SK-N-SH (cell line): ENCODE results near the gene TYK2. TPM values are rescaled to one million over a fixed set of nuclear protein-coding genes. Genes with fewer than 3 reads are reported as not detected.

Experiments used
- CTCF ChIA-PET: fragments of 300-600, 350-600 bp; formaldehyde crosslinking; extraction: SDS; loops from one replicate; lab custom pipeline; 2021; lab: Yijun Ruan, JAX
- POLR2A ChIA-PET: fragments of 350-600 bp; sonication (Branson Sonifier 250); formaldehyde crosslinking; extraction: SDS; loops from one replicate; lab custom pipeline; 2020; ENCODE audit warnings: antibody characterized with exemption, inconsistent platforms; lab: Yijun Ruan, JAX
- DNase-seq: peaks from one replicate; pipeline ENCODE4 v3.0.0; 2012
- H2AFZ ChIP-seq: fragments of 200-600 bp; sonication (generic); 2 replicates; pipeline ENCODE4 v1.8.1; 2016; ENCODE audit warnings: antibody characterized with exemption, mild to moderate bottlenecking, low read depth
- H3F3A ChIP-seq: fragments of 200-600 bp; sonication (generic); replicated peaks from 2 replicates; pipeline ENCODE3; 2016; ENCODE audit warnings: antibody characterized with exemption, mild to moderate bottlenecking; ENCODE audit not compliant: insufficient read depth
- H3K27ac ChIP-seq, 2 experiments: fragments of 200-500 bp in 1 of 2; fragments of 200-600 bp in 1 of 2; sonication (Bioruptor generic) in 1 of 2; sonication (generic), shearing (Covaris generic) in 1 of 2; 2 replicates each; pipeline versions ENCODE4 v1.5.1 to v1.6.1; 2014 to 2016; ENCODE audit warnings: low read depth in 2 of 2, inconsistent platforms in 1 of 2, low read length in 1 of 2, mild to moderate bottlenecking in 1 of 2, mixed read lengths in 1 of 2
- H3K27me3 ChIP-seq: fragments of 200-600 bp; sonication (generic), shearing (Covaris generic); 2 replicates; pipeline ENCODE4 v1.6.1; 2016; ENCODE audit warnings: mixed run types; ENCODE audit not compliant: insufficient read depth
- H3K36me3 ChIP-seq, 2 experiments: fragments of 200-500 bp in 1 of 2; fragments of 200-600 bp in 1 of 2; sonication (Bioruptor generic) in 1 of 2; sonication (generic) in 1 of 2; replicated peaks in 1 of 2; 2 replicates each; pipeline versions ENCODE3 to v1.5.1; 2014 to 2016; ENCODE audit warnings: low read length in 1 of 2, mild to moderate bottlenecking in 1 of 2; ENCODE audit not compliant: insufficient read depth in 2 of 2, control insufficient read depth in 1 of 2
- H3K4me1 ChIP-seq, 2 experiments: fragments of 200-500 bp in 1 of 2; fragments of 200-600 bp in 1 of 2; sonication (Bioruptor generic) in 1 of 2; sonication (generic), shearing (Covaris generic) in 1 of 2; 2 replicates each; pipeline versions ENCODE4 v1.5.1 to v1.6.1; 2014 to 2016; ENCODE audit warnings: low read depth in 1 of 2, low read length in 1 of 2, mixed run types in 1 of 2; ENCODE audit not compliant: insufficient read depth in 2 of 2, control insufficient read depth in 1 of 2
- H3K4me2 ChIP-seq: fragments of 200-600 bp; sonication (generic), shearing (Covaris generic); 2 replicates; pipeline ENCODE4 v1.6.1; 2017; ENCODE audit warnings: mixed run types
- H3K4me3 ChIP-seq, 2 experiments: fragments of 200-500 bp in 1 of 2; fragments of 200-600 bp in 1 of 2; sonication (Bioruptor generic) in 1 of 2; sonication (generic), shearing (Covaris generic) in 1 of 2; 2 replicates each; pipeline versions ENCODE4 v1.5.1 to v1.8.1; 2014 to 2016; ENCODE audit warnings: low read depth in 2 of 2, inconsistent platforms in 1 of 2, low read length in 1 of 2, mild to moderate bottlenecking in 1 of 2, mixed read lengths in 1 of 2, moderate library complexity in 1 of 2
- H3K79me2 ChIP-seq: fragments of 200-600 bp; sonication (generic); 2 replicates; pipeline ENCODE4 v1.8.1; 2017; ENCODE audit warnings: mild to moderate bottlenecking; ENCODE audit not compliant: insufficient read depth
- H3K9ac ChIP-seq: fragments of 200-600 bp; sonication (generic); 2 replicates; pipeline ENCODE4 v1.6.1; 2017; ENCODE audit warnings: mixed run types
- H3K9me2 ChIP-seq: fragments of 200-600 bp; sonication (generic); 2 replicates; pipeline ENCODE4 v1.6.1; 2017; ENCODE audit warnings: mixed run types
- H3K9me3 ChIP-seq: fragments of 200-600 bp; sonication (generic); 2 replicates; pipeline ENCODE4 v1.6.1; 2017; ENCODE audit warnings: mixed run types, mild to moderate bottlenecking, moderate library complexity
- H4K20me1 ChIP-seq: fragments of 200-600 bp; sonication (generic); 2 replicates; pipeline ENCODE4 v1.6.1; 2017; ENCODE audit warnings: mild to moderate bottlenecking, mixed run types; ENCODE audit not compliant: insufficient read depth
- CHD2 ChIP-seq: fragments of 150-350 bp; IDR thresholded peaks from 2 replicates; pipeline ENCODE4 v1.6.1; 2018; ENCODE audit warnings: low read length; ENCODE audit not compliant: partially characterized antibody
- ELF1 ChIP-seq: IDR thresholded peaks from 2 replicates; pipeline ENCODE4 v1.4.0; 2012
- EP300 ChIP-seq, 2 experiments: IDR thresholded peaks; 2 replicates each; pipeline versions ENCODE4 v1.4.0 to v1.6.1; 2012; ENCODE audit warnings: borderline replicate concordance in 1 of 2, low read depth in 1 of 2, low read length in 1 of 2
- FOXM1 ChIP-seq: IDR thresholded peaks from 2 replicates; pipeline ENCODE4 v1.4.0; 2012; ENCODE audit warnings: low read depth, mild to moderate bottlenecking
- GABPA ChIP-seq: IDR thresholded peaks from 2 replicates; pipeline ENCODE4 v1.4.0; 2012; ENCODE audit warnings: low read depth, mild to moderate bottlenecking
- JUND ChIP-seq: IDR thresholded peaks from 2 replicates; pipeline ENCODE4 v1.4.0; 2012
- MEF2A ChIP-seq: IDR thresholded peaks from 2 replicates; pipeline ENCODE4 v1.4.0; 2012; ENCODE audit warnings: low read depth, borderline replicate concordance
- MXI1 ChIP-seq: IDR thresholded peaks from 2 replicates; pipeline ENCODE4 v1.6.1; 2012; ENCODE audit warnings: mild to moderate bottlenecking, low read depth, low read length, improper control_type of control experiment
- NFIC ChIP-seq: IDR thresholded peaks from 2 replicates; pipeline ENCODE4 v1.4.0; 2012; ENCODE audit warnings: borderline replicate concordance
- POLR2AphosphoS5 ChIP-seq: IDR thresholded peaks from 2 replicates; pipeline ENCODE4 v1.6.1; 2012; ENCODE audit warnings: low read depth, low read length
- RCOR1 ChIP-seq: fragments of 150-350 bp; IDR thresholded peaks from 2 replicates; pipeline ENCODE4 v1.6.1; 2017; ENCODE audit warnings: antibody characterized with exemption, low read length
- RXRA ChIP-seq: IDR thresholded peaks from 2 replicates; pipeline ENCODE4 v1.4.0; 2012; ENCODE audit warnings: low read depth, mild to moderate bottlenecking, borderline replicate concordance
- SIN3A ChIP-seq: IDR thresholded peaks from 2 replicates; pipeline ENCODE4 v1.6.1; 2012; ENCODE audit warnings: low read depth, mild to moderate bottlenecking, low read length, moderate library complexity, borderline replicate concordance
- SMC3 ChIP-seq: IDR thresholded peaks from 2 replicates; pipeline ENCODE4 v1.6.1; 2012; ENCODE audit warnings: low read depth, low read length, improper control_type of control experiment
- TAF1 ChIP-seq: IDR thresholded peaks from 2 replicates; pipeline ENCODE4 v1.6.1; 2012; ENCODE audit warnings: low read depth, mild to moderate bottlenecking, low read length, moderate library complexity, borderline replicate concordance
- YY1 ChIP-seq: IDR thresholded peaks from 2 replicates; pipeline ENCODE4 v1.4.0; 2012; ENCODE audit warnings: low read depth, mild to moderate bottlenecking
- whole genome bisulfite sequencing: methylation state at CpG from one replicate; pipeline ENCODE4 v1.1.6; 2017; ENCODE audit warnings: low lambda C conversion rate; 5-methylcytosine and 5-hydroxymethylcytosine counted together
- polyA plus RNA-seq, 3 experiments: library from polyadenylated mRNA; depleted of rRNA; stranded (reverse); fragments of >200 nt; gene quantifications; 2 replicates each; pipeline ENCODE4 v1.2.3, GENCODE V29; 2012
- TF ChIP-seq, protein P1 (sequence below): IDR thresholded peaks from 2 replicates; pipeline ENCODE4 v1.4.0; 2012; ENCODE audit warnings: low read depth
- TF ChIP-seq, protein P2 (sequence below): IDR thresholded peaks from 2 replicates; pipeline ENCODE4 v1.4.0; 2012; ENCODE audit warnings: low read depth, borderline replicate concordance

The TYK2 gene
- polyA plus RNA-seq, 1 of the 3 experiments (the other 2 are of a cell fraction), result 44.6 TPM

DNA sequence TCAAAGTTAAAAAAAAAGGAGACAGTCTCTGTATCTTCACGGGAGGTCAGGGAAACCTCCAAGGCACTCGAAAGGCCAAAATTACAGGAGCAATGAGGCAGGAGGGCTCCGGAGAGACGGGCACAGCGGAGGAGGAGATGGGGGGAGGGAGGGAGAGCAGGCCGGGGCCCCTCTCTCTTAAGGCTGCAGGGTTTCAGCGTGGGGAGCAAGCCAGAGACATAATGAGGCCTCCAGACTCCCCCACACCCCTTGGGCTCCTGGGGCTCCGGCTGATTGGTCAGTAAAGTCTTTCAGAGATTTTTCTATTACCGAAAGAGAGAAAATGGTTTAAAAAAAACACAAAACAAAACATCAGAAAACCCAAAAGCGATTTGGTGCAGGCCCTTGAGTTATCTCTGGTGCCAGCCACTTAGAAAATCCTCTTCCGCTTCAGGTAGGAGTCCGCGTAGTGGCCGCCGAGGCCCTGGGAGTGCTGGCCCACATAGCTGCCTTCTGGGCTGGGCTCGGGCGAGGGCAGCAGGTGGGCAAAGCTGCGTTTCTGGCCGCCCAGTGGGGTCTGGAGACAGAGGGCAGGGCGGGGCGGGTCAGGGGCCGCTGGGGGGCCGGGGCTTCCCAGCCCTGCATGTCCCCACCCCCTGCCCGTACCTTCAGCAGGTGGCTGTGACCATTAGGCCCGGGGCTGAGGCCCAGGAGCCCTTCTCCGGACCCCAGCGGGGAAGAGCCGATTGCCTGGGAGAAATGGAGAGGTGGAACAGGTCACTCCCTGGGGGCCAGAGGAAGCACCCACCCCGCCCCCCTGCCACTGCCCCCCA is 63.1 kb downstream of the TYK2 start:
- Histone ChIP-seq H3K27me3 (no peaks in the 10 kb centered on the region), H3K27ac (peak overlapping the region in 1 of 2 experiments; percentile 85; a peak in 2 of 4 replicates), H3K79me2 (peaks cover 12% of the 10 kb centered on the region; the same call in 1 of the 2 replicates), H3F3A (peaks cover 6% of the 10 kb centered on the region), H3K4me2 (no peak overlapping the region), H3K36me3 (peaks cover 4 to 33% of the 10 kb centered on the region in 2 experiments), H3K9me3 (no peaks in the 10 kb centered on the region), H3K9me2 (no peaks in the 10 kb centered on the region), H3K9ac (no peak overlapping the region), H3K4me3 (no peak overlapping the region), H4K20me1 (no peaks in the 10 kb centered on the region), H2AFZ (no peak overlapping the region), H3K4me1 (peaks cover 0 to 17% of the 10 kb centered on the region in 2 experiments; a peak in 1 of 4 replicates)
- CTCF ChIA-PET, result interaction anchor here (1.2 to 3.2 kb wide), 7 partner anchors 16 to 73 kb away, joined by 3 to 16 read pairs (median 3); partner anchors contain the start of genes ICAM1 and ICAM5
- WGBS, result 89% methylated on average over 19 of the region's 29 CpGs
- no peak for DNase-seq
- TF ChIP-seq RCOR1 (no peak), MXI1 (no peak), JUND (no peak), NFIC (no peak), TAF1 (no peak), MEF2A (no peak), GABPA (no peak), SMC3 (no peak), ELF1 (no peak), EP300 (IDR thresholded peaks at IDR 0.05; ENCODE audit: borderline replicate concordance in 1 of 2, low read depth in 1 of 2, low read length in 1 of 2) (no peak)
- TF ChIP-seq, protein P1, sequence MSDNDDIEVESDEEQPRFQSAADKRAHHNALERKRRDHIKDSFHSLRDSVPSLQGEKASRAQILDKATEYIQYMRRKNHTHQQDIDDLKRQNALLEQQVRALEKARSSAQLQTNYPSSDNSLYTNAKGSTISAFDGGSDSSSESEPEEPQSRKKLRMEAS, result no peak
- TF ChIP-seq, protein P2, sequence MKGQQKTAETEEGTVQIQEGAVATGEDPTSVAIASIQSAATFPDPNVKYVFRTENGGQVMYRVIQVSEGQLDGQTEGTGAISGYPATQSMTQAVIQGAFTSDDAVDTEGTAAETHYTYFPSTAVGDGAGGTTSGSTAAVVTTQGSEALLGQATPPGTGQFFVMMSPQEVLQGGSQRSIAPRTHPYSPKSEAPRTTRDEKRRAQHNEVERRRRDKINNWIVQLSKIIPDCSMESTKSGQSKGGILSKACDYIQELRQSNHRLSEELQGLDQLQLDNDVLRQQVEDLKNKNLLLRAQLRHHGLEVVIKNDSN, result no peak
- POLR2A ChIA-PET, result interaction anchor here (0.8 to 1.4 kb wide), 4 partner anchors 8 to 63 kb away, joined by 3 to 8 read pairs (median 4); partner anchors contain the start of genes ICAM1, RAVER1 and TYK2

DNA sequence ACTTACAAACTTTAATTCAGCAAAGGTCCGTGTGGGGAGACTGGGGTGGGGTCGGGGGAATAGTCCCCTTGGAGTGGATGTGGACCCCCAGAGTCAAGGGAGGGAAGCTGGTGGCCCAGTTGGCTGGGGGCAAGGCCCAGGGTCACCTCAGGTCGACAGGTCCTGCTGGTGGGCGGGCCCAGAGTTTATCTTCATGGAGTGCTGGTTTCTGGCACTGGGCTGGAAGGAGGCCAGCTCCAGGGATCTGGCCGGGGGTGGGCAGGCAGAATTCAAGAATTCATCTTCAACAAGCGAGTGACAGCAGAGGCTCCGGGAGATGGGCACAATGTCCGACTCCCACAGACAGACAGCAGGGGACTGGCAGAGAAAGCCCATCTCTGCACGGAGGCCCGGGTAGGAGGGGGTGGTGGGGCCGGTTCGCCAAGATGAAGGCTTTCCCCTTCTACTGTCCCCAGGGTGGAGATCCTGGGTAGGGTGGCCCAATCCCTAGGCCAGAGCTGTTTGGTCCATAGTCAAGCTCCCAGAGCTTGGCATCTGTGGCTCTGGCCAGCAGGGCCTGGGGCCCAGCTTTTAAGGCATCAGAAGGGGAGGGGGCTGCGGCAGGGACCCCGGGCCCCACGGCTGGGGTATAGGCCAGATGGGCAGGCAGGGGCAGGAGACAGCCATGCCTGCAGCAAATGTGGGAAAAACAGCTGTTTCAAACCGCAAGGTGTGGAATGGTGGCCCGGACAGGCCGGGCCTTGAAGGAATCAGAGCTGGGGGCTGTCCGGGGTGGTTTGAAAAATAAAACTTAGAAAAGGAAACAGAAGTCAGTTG is 63.9 kb downstream of the TYK2 start:
- DNase-seq, result peak; percentile 88
- Histone ChIP-seq H3K9me3 (no peaks in the 10 kb centered on the region), H2AFZ (peak overlapping the region; percentile 86; the same call in 1 of the 2 replicates), H3K27ac (peak overlapping the region; percentile 37 to 85), H3K4me1 (peaks cover 0 to 17% of the 10 kb centered on the region in 2 experiments; a peak in 1 of 4 replicates), H3K36me3 (peaks cover 4 to 28% of the 10 kb centered on the region in 2 experiments), H3K9me2 (no peaks in the 10 kb centered on the region), H3K79me2 (peaks cover 12% of the 10 kb centered on the region; the same call in 1 of the 2 replicates), H3K4me3 (peak overlapping the region; percentile 73 to 79; a peak in 3 of 4 replicates), H3K9ac (peak overlapping the region; percentile 68; the same call in 1 of the 2 replicates), H3F3A (peaks cover 6% of the 10 kb centered on the region), H3K27me3 (no peaks in the 10 kb centered on the region), H3K4me2 (peak overlapping the region; percentile 87; the same call in 1 of the 2 replicates), H4K20me1 (no peaks in the 10 kb centered on the region)
- POLR2A ChIA-PET, result interaction anchor here (0.8 to 1.4 kb wide), 4 partner anchors 9 to 64 kb away, joined by 3 to 8 read pairs (median 4); partner anchors contain the start of genes ICAM1, RAVER1 and TYK2
- no peak for TF ChIP-seq YY1
- TF ChIP-seq SIN3A, result no peak
- no peak for TF ChIP-seq ELF1
- TF ChIP-seq FOXM1, result no peak
- no peak for TF ChIP-seq MXI1
- TF ChIP-seq SMC3, result no peak
- TF ChIP-seq POLR2AphosphoS5, result no peak
- TF ChIP-seq CHD2, result no peak
- TF ChIP-seq, protein P1, result no peak
- TF ChIP-seq JUND, result no peak
- TF ChIP-seq RXRA, result no peak
- CTCF ChIA-PET, result interaction anchor here (0.9 to 3.2 kb wide), 7 partner anchors 14 to 74 kb away, joined by 3 to 16 read pairs (median 3); partner anchors contain the start of gene ICAM1
- 47% methylated on average over 13 of the region's 19 CpGs for WGBS
